HG02610 (cell line): ENCODE measurements around the gene ZBTB17.
"Not testable (repeated sequence)": the region's sequence is repeated elsewhere in the genome, so short reads cannot be mapped to it uniquely, and the experiment has no call there.

Source experiments
- ATAC-seq: cut with Tn5 transposase; IDR thresholded peaks from one replicate; pipeline ENCODE4 v1.9.1; 2021; ENCODE audit warnings: mild to moderate bottlenecking, moderate library complexity; ENCODE audit not compliant: unreplicated experiment

Gene ZBTB17

DNA sequence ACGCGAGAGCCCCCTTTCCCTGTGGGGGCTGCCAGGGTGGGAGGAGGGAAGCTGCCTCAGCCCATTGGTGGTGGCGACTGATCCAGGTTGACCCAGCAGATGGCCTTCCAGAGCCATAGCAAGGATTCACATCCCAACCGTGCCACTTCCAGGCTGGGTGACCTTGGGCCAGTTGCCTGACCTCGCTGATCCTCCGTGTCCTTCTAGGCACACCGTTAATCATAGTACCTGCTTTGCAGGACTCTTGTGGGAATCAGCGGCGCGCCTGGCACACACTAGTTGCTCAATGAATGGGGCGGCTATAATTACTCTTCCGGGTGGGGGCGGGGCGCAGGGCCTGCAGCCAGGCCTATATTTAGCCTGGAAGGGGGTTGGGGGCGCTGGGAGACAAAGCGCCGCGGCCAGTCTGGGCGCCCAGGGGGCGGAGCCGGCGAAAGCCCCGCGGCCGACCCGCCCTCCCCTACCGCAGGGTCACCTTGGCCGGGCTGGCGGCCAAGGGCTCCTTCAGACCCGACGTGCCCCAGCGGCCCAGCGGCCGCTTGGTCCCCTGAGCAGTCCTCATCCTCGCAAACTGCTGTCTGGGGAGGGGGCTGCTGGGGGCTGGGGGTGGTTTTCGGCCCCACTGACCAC, 36.8 kb upstream of the ZBTB17 start:
- ATAC-seq: no peak

DNA sequence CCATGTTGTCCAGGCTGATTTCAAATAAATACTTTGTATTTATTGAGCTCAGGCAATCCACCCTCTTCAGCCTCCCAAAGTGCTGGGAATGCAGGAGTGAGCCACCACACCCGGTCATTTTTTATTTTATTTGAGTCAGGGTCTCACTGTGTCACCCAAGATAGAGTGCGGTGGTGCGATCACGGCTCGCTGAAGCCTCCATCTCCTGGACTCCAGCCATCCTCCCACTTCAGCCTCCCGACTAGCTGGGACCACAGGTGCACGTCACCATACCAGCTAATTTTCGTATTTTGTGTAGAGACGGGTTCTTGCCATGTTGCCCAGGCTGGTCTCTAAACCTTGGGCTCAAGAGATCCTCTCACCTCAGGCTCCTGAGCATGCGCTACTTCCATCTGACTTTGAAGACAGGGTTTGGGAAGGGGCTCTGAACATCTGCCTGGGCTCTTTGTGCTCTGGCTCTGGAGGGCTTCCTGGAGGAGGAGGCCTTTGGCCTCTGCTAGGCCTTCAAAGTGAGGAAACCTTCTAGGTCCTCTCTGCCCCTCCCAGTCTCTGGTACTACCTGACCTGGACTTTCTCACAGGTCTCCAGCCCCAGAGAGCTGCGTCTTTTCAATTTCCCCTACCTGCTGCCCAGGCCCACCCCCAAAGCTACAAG, 36.2 kb upstream of the ZBTB17 start:
- no peak for ATAC-seq

DNA sequence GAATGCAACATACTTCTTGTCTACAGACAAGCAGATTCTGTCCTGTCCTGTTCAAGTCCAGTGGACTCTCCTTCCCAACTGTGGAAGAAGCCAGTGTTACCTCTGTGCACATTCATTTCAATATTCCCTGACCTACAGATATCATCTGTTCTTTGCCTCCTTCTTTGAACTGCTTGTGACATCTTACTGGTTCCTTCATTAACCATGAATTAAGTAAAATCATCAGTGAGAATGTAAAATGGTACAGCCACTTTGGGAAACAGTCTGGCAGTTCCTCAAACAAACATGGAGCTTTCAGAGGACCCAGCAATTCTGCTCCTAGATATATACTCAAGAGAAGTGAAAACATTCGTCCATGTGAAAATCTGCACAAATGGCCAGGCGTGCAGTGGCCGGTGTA, 34.9 kb upstream of the ZBTB17 start:
- no peak for ATAC-seq

DNA sequence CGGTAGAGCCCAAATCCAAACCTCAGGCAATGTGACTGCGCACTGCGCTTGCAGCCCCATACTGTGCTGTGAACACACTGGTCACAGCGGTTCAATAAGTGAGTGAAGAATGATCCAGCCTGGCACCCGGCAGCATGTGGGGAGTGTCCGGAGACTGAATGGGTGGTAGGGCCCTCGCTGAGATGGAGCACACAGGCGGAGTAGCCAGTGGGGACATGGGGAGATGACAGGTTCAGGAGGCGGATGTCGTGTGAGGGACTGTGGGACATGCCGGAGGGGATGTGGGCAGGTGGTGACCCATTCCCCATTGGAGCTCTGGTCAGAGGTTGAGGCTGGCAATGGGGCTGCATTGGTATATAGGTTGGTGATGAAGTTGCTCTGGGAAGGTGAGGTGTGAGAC, 33.8 kb upstream of the ZBTB17 start:
- ATAC-seq: no peak

DNA sequence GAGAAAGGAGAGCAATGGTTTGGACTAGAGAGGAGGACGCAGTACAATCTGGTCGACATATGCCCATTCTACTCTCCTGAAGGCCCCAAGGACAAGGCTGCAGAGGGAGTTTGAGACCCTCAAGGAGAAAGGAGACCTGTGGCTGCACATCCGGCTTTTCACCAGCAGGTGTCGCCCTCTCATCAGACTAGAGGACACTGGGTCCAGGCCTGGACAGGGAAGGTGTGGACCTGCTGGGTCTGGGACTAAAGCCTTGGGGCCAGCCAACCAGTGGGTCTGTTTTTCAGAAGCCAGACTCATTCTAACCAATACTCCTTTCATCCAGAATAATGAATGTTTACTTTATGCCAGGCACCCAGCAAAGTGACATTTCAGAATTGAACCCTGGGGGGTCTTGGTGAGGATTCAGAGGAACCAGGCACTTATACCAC, 33.1 kb upstream of the ZBTB17 start:
- no peak for ATAC-seq

DNA sequence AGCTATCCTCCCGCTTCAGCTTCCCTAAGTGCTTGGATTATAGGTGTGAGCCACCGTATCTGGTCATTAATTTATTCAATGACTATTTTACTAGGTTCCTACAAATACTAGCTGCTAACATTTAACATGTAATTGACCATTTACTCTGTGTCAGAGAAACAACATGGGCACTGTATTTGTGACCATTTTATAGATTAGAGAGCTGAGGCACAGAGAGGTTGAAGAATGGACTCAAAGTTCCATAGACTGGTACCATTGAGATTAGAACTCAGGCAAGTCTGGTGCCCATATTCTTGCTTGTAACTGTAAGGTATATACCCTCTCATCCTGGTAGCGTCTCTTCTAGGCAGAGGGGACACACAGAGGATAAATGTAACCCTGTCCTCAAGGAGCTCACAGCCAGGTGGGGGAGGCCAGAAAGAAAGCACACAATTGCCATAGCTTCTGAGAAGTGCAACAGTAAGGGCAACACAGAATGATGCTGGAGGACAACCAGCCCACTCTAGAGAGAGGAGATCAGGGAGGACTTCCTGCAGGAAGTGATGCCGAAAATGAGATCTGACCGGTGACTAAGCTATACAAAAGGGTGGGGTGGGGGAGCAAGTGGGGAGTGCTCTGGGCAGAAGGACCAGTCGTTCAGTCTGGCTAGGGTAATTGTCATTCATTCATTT, 31.9 kb upstream of the ZBTB17 start:
- no peak for ATAC-seq

DNA sequence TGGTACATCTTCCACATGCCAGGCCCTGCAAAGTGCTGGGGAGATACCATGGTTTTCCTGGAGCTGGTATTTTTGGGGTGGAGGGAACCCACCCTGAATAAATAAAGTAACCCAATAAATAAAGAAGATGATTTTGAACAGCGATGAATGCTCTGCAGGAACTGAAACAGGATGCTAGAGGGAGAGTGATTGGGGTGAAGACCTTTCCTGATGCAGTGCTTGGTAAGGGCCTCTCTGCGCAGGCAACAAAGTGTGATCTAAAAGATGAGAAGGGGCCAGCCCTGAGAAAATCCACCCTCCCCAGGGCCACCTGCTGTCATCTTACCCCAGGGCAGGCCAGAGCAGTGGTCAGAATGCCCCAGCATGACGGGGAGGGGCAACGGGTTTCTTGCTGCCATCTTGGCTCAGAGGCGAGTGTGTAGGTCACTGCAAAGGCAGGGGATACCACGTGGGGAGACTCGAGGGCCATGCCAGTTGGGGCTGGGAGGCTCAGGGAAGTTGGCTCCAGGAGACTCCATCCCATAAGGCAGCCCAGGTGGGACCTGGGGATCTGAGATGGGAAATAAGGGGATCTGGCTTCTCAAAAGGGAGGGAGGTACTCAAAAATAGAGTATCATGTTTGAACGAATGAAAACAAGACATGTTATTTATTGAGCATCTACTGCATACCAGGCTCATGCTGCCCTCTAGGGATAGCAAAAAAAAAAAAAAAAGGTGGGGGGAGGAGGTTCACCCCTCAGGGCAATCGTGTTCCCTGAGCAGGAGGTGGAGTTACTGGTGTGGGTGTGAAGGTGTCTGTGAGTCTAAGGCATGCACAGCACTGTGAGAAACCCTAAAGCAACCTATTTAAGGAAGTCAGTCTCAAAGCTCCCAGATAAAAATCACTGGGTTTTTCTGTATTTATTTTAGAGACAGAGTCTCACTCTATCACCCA, 30.9 kb upstream of the ZBTB17 start:
- no peak for ATAC-seq

DNA sequence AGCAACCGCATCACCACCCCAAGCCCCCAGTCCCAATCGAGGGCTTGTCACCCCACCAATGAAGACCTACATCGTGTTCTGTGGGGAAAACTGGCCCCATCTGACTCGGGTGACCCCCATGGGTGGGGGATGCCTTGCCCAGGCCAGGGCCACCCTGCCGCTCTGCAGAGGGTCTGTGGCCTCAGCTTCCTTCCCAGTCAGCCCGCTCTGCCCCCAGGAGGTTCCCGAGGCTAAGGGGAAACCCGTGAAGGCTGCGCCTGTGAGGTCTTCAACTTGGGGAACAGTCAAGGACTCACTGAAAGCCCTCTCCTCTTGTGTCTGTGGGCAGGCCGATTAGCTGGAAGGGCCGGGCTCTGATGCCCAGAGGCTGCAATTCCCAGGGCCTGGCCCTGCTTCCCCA, 30.1 kb upstream of the ZBTB17 start:
- no peak for ATAC-seq

DNA sequence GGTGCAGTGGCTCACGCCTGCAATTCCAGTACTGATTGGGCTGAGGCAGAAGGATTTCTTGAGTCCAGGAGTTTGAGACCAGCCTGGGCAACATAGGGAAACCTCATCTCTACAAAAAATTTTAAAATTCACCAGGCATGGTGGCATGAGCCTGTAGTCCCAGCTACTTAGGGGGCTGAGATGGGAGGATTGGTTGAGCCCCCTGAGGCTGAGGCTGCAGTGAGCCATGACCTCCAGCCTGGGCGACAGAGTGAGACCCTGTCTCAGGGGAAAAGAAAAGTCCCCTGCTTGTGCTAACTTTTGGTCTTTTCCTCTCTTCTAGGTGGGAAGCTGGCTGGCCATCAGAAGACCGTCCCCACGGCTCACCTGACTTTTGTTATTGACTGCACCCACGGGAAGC, 29.7 kb upstream of the ZBTB17 start:
- no peak for ATAC-seq

DNA sequence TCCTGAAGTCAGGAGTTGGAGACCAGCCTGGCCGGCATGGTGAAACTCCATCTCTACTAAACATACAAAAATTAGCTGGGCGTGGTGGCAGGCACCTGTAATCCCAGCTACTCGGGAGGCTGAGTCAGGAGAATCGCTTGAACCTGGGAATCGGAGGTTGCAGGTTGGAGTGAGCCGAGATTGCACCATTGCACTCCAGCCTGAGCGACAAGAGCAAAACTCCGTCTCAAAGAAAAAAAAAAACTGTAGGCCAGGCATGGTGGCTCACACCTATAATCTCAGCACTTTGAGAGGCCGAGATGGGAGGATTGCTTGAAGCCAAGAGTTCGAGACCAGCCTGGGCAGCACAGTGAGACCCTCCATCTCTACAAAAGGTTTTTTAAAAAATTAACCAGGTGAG, 25.4 kb upstream of the ZBTB17 start:
- ATAC-seq: not testable (repeated sequence)

DNA sequence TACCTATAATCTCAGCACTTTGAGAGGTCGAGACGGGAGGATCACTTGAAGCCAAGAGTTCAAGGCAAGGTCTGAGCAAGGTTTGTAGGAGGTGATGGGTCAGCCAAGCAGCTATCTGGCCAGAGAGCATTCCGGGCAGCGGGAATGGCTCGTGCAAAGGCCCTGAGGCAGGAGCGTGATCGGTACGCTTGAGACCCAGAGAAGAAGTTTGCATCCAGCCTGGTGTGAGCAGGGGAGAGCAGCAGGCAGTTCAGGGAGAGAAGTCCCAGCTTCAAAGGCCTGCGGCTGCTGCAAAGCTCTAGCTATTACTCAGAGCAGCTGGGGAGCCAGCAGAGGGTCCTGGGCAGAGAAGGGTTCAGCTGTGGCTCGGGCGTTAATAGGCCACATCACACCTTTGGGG, 23.0 kb upstream of the ZBTB17 start:
- no peak for ATAC-seq

DNA sequence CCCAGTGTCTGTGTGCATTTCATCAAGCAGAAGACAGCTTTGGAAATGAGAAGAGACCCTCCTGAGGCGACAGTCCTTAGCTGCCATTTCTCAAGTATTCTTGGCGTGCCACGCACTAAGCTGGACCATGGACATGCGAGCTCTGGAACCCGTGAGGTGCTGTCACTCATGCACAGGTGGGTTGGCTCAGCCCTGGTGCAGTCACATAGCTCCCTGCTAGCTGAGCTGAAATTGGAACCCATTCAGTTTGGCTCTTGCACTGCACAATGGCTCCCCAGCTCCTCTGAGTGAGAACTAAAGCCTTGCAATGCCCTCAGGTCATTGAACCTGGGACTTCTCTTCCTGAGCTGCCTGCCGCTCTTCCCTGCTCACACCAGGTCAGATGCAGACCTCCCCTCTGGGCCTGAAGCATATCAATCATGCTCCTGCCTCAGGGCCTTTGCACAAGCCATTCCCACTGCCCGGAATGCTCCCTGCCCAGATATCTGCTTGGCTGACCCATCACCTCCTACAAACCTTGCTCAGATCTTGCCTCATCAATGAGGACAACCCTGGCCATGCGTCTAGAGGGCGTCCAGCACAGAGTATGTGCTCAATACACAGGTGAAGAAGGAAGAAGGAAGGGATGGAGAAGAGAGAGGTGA, 21.9 kb upstream of the ZBTB17 start:
- ATAC-seq: no peak

DNA sequence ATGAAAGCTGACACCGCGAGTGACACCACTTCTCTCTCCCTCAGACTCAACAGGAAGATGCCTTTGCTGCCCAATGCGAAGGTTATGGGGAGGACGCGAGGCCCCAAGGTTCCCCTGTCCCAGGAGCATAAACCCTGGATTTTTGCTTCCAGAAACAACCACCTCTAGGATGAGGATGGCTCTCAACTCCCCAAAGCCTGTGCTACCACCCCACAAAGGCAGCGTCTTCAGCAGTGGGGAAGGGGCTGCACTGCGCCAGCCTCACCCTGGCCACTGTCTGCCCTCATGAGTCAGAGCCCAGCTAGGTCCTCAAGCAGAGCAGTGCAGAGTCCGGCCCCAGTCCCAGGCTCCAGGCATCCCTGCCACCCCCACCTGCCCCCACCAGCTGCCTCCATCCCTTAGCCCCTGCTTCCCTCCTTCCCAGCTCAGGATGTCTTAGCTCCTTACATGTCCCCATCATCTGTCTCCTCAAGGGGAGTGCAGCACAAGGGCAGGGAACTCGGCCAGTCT, 21.2 kb upstream of the ZBTB17 start:
- ATAC-seq: no peak

DNA sequence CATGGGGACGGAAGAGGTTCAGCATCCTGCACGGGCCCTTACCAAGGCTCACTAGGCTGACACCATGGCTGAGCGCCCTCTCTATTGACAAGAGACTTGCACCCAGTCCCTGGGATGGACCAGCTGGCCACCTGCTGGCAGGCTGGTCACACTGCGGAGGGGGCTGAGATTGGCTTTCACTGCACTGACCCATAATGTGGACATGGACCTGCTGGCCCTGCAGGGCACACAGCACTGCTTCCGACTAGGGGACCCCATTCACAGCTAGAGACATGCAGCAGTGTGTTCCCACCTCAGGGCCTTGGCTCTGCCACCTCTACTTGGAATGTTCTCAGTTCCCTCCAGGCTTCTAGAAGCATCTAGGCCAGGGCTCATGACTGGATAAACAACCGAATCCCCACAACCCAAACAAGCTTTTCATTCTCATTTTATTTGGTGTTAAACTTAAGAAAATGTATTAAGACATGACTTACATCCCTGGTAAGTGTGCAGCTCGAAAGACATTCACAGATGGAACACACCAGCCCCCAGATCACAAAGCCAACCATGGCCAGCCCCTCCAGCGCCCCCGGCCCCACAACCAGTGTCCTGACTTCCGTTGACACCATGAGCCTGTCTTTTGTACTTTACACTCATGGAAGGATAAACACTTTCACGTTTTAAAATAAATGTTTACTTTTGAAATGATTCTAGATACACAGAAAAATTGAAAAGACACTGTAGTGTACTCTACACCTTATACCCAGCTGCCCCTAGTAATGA, 18.9 kb upstream of the ZBTB17 start:
- ATAC-seq: no peak

DNA sequence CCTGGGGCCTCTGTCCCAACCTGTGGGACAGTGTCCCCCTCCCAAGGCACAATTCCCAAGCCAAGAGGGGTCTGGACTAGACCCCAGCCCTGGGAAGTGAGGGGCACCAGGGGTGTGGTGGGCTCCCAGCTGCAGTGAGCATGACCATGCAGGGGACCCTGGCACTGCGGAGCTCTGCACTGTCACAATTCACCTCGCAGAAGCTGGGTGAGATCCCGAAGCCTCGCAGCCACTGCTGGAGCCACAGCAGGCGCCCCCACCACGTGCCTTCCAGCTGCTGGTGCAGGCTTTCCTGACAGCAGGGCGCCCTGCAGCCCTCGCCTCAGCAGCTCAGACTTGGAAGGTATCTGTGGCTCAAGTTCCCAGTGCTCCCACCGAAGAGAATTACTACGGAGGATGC, 18.2 kb upstream of the ZBTB17 start:
- ATAC-seq: no peak

DNA sequence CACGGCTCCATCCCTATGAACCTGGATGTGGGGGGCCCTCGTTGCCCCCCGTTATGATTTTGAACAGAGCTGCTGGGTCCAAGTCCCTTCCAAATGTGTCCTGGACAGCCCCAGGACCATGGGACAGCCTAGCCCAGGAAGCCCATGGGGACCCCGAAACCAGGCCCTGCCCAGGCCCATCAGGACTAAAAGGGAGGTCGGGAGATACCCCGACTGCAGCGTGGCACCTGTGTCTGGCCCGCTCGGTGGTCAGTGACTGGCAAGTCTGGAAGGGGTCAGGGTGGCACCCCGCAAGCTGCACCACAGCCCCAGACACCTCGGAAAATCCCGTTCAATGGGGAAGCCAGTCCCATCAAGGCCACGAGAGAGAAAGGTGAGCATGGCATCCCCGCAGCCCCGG, 17.8 kb upstream of the ZBTB17 start:
- ATAC-seq: no peak

DNA sequence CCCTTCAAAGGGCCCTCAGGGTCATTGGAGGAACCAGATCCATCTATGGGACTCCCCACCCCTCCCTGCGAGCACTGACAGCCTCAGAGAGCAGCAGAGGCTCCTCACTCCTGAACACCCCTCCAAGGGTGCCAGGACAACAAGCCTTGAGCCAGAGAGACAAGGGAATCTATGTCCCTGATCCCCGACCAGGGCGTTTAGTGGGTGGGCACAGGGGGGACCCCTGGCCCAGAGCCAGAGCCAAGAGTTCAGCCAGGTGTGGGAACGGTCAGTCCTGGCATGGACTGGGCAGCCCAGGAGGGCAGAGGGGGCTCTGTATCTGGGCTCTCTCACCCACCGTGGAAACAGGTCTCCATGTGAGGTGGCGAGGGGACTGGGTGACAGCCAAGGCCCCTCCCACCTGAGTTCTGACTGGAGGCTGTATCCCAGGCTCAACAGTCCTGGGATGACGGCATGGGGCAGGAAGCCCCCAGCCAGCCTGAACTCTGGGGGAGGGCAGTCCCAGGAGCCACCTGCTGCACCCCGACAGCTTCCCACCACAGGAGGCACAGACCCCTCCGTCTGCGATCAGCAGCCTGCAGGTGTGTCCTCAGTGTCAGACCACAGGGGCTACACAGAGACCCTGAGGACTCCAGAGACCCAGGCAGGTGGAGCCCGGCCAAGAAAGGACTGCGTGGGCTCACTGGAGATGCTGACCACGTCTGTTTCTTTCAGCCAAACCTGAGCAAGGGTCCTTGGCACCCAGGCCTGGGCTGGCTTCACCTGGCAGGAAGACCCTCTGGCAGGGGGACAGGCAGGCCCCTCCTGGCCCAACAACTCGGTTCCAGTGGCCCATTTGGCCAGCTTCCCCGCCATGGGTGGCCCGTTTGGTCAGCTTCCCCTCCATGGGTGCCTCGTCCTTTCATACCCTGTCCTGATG, 16.9 kb upstream of the ZBTB17 start:
- ATAC-seq: no peak

DNA sequence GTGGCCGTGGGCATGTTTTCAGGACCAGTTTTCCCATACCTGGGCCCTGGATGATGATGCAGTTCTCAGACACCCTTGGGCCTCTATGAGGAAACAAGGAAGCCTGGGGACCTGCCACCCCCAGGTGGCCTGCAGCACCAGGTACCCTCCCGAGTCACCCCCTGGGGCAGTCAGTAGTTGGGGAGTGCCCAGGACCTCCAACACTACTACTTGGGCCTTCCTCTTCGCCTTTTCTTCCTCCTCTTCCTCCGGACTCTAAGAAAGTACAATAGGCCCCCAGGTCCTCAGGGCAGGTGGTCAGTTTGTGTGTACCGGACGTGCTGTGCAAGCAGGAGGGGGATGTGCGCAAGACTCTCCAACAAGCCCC, 16.3 kb upstream of the ZBTB17 start:
- no peak for ATAC-seq
